Measurements from ENCODE around the gene ERP27. TPM values are rescaled to one million over a fixed set of nuclear protein-coding genes. Genes with fewer than 3 reads are reported as not detected.

Gene ERP27
- polyA plus RNA-seq, 1 donor (not counting 4 experiments of a cell fraction or from before 2014, with no cell fraction given) = 0.18 TPM

DNA sequence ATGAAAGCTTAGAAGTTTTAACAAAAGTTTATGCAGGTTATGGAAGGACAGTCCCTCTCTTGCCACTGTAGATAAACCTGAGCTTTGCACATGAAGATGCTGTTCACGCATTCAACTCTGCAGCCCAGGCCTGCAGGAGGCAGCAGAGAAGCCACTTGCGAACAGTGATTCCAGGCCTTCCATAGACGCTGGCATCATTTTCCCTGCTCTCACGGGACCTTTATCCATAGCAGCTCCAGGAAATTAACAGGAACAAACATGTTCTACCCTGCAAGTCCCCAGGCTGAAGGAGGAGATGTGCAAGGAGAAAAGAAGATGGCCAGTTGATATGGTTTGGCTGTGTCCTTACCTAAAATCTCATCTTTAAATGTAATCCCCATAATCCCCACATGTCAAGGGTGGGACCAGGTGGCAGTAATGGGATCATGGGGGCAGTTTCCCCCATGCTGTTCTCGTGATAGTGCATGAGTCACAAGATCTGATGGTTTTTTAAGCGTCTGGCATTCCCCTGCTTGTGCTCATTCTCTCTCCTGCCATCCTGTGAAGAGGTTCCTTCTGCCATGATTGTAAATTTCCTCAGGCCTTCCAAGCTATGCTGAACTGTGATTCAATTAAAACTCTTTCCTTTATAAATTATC lies 2.0 kb downstream of the ERP27 start:
- Histone ChIP-seq H3K9me1 (ENCODE audit: control insufficient read depth, extremely low read depth, insufficient read depth, low read length) (no peaks in the 10 kb centered on the region), H3K4me3 (ENCODE audit: control insufficient read depth in 2 of 3, extremely low read depth in 1 of 3, insufficient read depth in 2 of 3, low read depth in 1 of 3, low read length in 3 of 3) (no peak overlapping the region), H3K9ac (ENCODE audit: control insufficient read depth, extremely low read depth, insufficient read depth, low read length) (no peak overlapping the region), H2AFZ (ENCODE audit: control insufficient read depth, low read length) (peak overlapping the region; percentile 14), H3K4me2 (ENCODE audit: control insufficient read depth, extremely low read depth, insufficient read depth, low read depth, low read length) (peak overlapping the region; percentile 9), H3K4me1 (ENCODE audit: control insufficient read depth, extremely low read depth, insufficient read depth, low read length) (peaks cover 7% of the 10 kb centered on the region), H3K36me3 (ENCODE audit: control insufficient read depth in 2 of 2, extremely low read depth in 1 of 2, insufficient read depth in 2 of 2, low read length in 2 of 2) (no peaks in the 10 kb centered on the region), H4K20me1 (ENCODE audit: control insufficient read depth, extremely low read depth, insufficient read depth, low read length) (no peaks in the 10 kb centered on the region), H3K79me2 (ENCODE audit: control insufficient read depth, insufficient read depth, low read length) (no peaks in the 10 kb centered on the region), H3K27me3 (ENCODE audit: control insufficient read depth, extremely low read depth, insufficient read depth, low read length) (no peaks in the 10 kb centered on the region), H3K27ac (ENCODE audit: control insufficient read depth, insufficient read depth, low read length) (no peak overlapping the region), H3K9me3 (ENCODE audit: control insufficient read depth, low read depth, low read length) (no peaks in the 10 kb centered on the region)
- DNase-seq (ENCODE audit: low read depth, low spot score) (no peak), FAIRE-seq (peak; percentile 29)
- dilution Hi-C loops (cut with MboI; ENCODE audit: extremely low pct_ligation_motif_present, low sequenced_read_pairs) = no loop called here
- TF ChIP-seq EZH2 (IDR thresholded peaks at IDR 0.05; ENCODE audit: low read length) (no peak), CTCF (optimal IDR thresholded peaks at IDR 0.05 in 1 of 3, IDR thresholded peaks at IDR 0.05 in 1 of 3, conservative IDR thresholded peaks at IDR 0.05 in 1 of 3; ENCODE audit: extremely low read depth in 1 of 3, insufficient read depth in 2 of 3, low read length in 3 of 3) (peak; percentile 54 to 74 (median 65))

GRCh38 chr12:14935031-14935430 lies 3.3 kb downstream of the ERP27 start:
- no peak for DNase-seq (ENCODE audit: low read depth, low spot score)
- no peak for FAIRE-seq
- H3K4me3 ChIP-seq (ENCODE audit: control insufficient read depth in 2 of 3, extremely low read depth in 1 of 3, insufficient read depth in 2 of 3, low read depth in 1 of 3, low read length in 3 of 3) = no peak overlapping the region
- no peaks in the 10 kb centered on the region for H3K36me3 ChIP-seq (ENCODE audit: control insufficient read depth in 2 of 2, extremely low read depth in 1 of 2, insufficient read depth in 2 of 2, low read length in 2 of 2)
- no peak overlapping the region for H2AFZ ChIP-seq (ENCODE audit: control insufficient read depth, low read length)
- no peaks in the 10 kb centered on the region for H4K20me1 ChIP-seq (ENCODE audit: control insufficient read depth, extremely low read depth, insufficient read depth, low read length)
- dilution Hi-C loops (cut with MboI; ENCODE audit: extremely low pct_ligation_motif_present, low sequenced_read_pairs) = no loop called here
- no peaks in the 10 kb centered on the region for H3K9me1 ChIP-seq (ENCODE audit: control insufficient read depth, extremely low read depth, insufficient read depth, low read length)
- no peak overlapping the region for H3K27ac ChIP-seq (ENCODE audit: control insufficient read depth, insufficient read depth, low read length)
- no peaks in the 10 kb centered on the region for H3K27me3 ChIP-seq (ENCODE audit: control insufficient read depth, extremely low read depth, insufficient read depth, low read length)
- H3K4me2 ChIP-seq (ENCODE audit: control insufficient read depth, extremely low read depth, insufficient read depth, low read depth, low read length) = no peak overlapping the region
- TF ChIP-seq EZH2 (IDR thresholded peaks at IDR 0.05; ENCODE audit: low read length) = no peak
- no peak for TF ChIP-seq CTCF (optimal IDR thresholded peaks at IDR 0.05 in 1 of 3, IDR thresholded peaks at IDR 0.05 in 1 of 3, conservative IDR thresholded peaks at IDR 0.05 in 1 of 3; ENCODE audit: extremely low read depth in 1 of 3, insufficient read depth in 2 of 3, low read length in 3 of 3)
- no peaks in the 10 kb centered on the region for H3K9me3 ChIP-seq (ENCODE audit: control insufficient read depth, low read depth, low read length)
- H3K4me1 ChIP-seq (ENCODE audit: control insufficient read depth, extremely low read depth, insufficient read depth, low read length) = peaks cover 7% of the 10 kb centered on the region
- no peaks in the 10 kb centered on the region for H3K79me2 ChIP-seq (ENCODE audit: control insufficient read depth, insufficient read depth, low read length)
- H3K9ac ChIP-seq (ENCODE audit: control insufficient read depth, extremely low read depth, insufficient read depth, low read length) = no peak overlapping the region

Data from keratinocyte (primary cell).